ENCODE results near the gene METRN. TPM values are rescaled to one million over a fixed set of nuclear protein-coding genes. Genes with fewer than 3 reads are reported as not detected.

METRN gene
- polyA plus RNA-seq, 3 donors: 0.97 to 5.4 (median 1.7) TPM

- no peaks in the 10 kb centered on the region for H3K36me3 ChIP-seq (replicated peaks in 1 of 2; ENCODE audit: control insufficient read depth in 1 of 2, insufficient read depth in 2 of 2, low read length in 2 of 2)
- H3K4me2 ChIP-seq (replicated peaks; ENCODE audit: extremely low read depth, low read length, poor library complexity, severe bottlenecking): peak overlapping the region; percentile 76
- WGBS (ENCODE audit: insufficient coverage): 2% methylated on average over 18 of the region's 37 CpGs
- H3K4me1 ChIP-seq (ENCODE audit: control insufficient read depth in 1 of 2, insufficient read depth in 2 of 2, low read length in 2 of 2): peaks cover 21 to 30% of the 10 kb centered on the region in 2 donors
- H3K36me3 Mint-ChIP-seq: peaks cover 4 to 5% of the 10 kb centered on the region in 2 donors
- H4K20me1 ChIP-seq (ENCODE audit: insufficient read depth, low read length): no peaks in the 10 kb centered on the region
- H3K79me2 ChIP-seq (ENCODE audit: insufficient read depth, low read length): no peaks in the 10 kb centered on the region
- peak overlapping the region in 1 of 2 donors; percentile 51 for H3K4me3 Mint-ChIP-seq
- H3K9ac ChIP-seq (ENCODE audit: insufficient read depth, low read length, poor library complexity, severe bottlenecking): no peak overlapping the region
- peaks cover 14% of the 10 kb centered on the region for H3K4me1 Mint-ChIP-seq
- no peak for DNase-seq
- H3K27me3 Mint-ChIP-seq (ENCODE audit: low read depth in 3 of 3): peaks cover 60 to 89% (median 80%) of the 10 kb centered on the region in 3 donors
- H2AFZ ChIP-seq (ENCODE audit: insufficient read depth, low read depth, low read length, poor library complexity, severe bottlenecking): no peak overlapping the region
- H3K9me3 Mint-ChIP-seq: peaks cover 6 to 32% (median 8%) of the 10 kb centered on the region in 7 donors
- TF ChIP-seq CTCF (IDR thresholded peaks at IDR 0.05): no peak
- H3K27me3 ChIP-seq (ENCODE audit: control insufficient read depth in 2 of 2, insufficient read depth in 2 of 2, low read length in 2 of 2): peaks cover 20 to 64% of the 10 kb centered on the region in 2 donors
- H3K4me3 ChIP-seq (replicated peaks in 1 of 3; ENCODE audit: low read depth in 2 of 3, low read length in 3 of 3): no peak overlapping the region
- no peak overlapping the region for H3K27ac Mint-ChIP-seq
- peaks cover 0 to 4% of the 10 kb centered on the region in 2 donors for H3K9me3 ChIP-seq (replicated peaks in 1 of 2; ENCODE audit: control insufficient read depth in 1 of 2, insufficient read depth in 1 of 2, low read length in 2 of 2)
- H3K27ac ChIP-seq (ENCODE audit: low read depth in 1 of 2, low read length in 2 of 2): no peak overlapping the region
- intact Hi-C loops (cut with micrococcal nuclease): no loop called here
Observed at GRCh38 chr16:694863-695354, 20.0 kb upstream of the METRN start.

- Histone ChIP-seq H3K27me3 (ENCODE audit: control insufficient read depth in 2 of 2, insufficient read depth in 2 of 2, low read length in 2 of 2) (peaks cover 23 to 70% of the 10 kb centered on the region in 2 donors), H4K20me1 (ENCODE audit: insufficient read depth, low read length) (no peaks in the 10 kb centered on the region), H3K4me3 (replicated peaks in 1 of 3; ENCODE audit: low read depth in 2 of 3, low read length in 3 of 3) (peak overlapping the region; percentile 9 to 71 (median 33)), H3K9me3 (replicated peaks in 1 of 2; ENCODE audit: control insufficient read depth in 1 of 2, insufficient read depth in 1 of 2, low read length in 2 of 2) (peaks cover 0 to 4% of the 10 kb centered on the region in 2 donors), H3K27ac (ENCODE audit: low read depth in 1 of 2, low read length in 2 of 2) (no peak overlapping the region), H3K4me2 (replicated peaks; ENCODE audit: extremely low read depth, low read length, poor library complexity, severe bottlenecking) (peak overlapping the region; percentile 76), H3K4me1 (ENCODE audit: control insufficient read depth in 1 of 2, insufficient read depth in 2 of 2, low read length in 2 of 2) (peaks cover 17 to 27% of the 10 kb centered on the region in 2 donors), H3K79me2 (ENCODE audit: insufficient read depth, low read length) (no peaks in the 10 kb centered on the region), H3K36me3 (replicated peaks in 1 of 2; ENCODE audit: control insufficient read depth in 1 of 2, insufficient read depth in 2 of 2, low read length in 2 of 2) (no peaks in the 10 kb centered on the region), H3K9ac (ENCODE audit: insufficient read depth, low read length, poor library complexity, severe bottlenecking) (peak overlapping the region; percentile 15), H2AFZ (ENCODE audit: insufficient read depth, low read depth, low read length, poor library complexity, severe bottlenecking) (peak overlapping the region; percentile 75)
- H3K4me3 Mint-ChIP-seq: peak overlapping the region; percentile 69 to 90
- peak in 1 of 3 donors; percentile 27 for DNase-seq
- WGBS (ENCODE audit: insufficient coverage): 2% methylated on average over 68 of the region's 71 CpGs
- H3K9me3 Mint-ChIP-seq: peaks cover 6 to 32% (median 8%) of the 10 kb centered on the region in 7 donors
- H3K36me3 Mint-ChIP-seq: peaks cover 4 to 5% of the 10 kb centered on the region in 2 donors
- peaks cover 13% of the 10 kb centered on the region for H3K4me1 Mint-ChIP-seq
- H3K27ac Mint-ChIP-seq: no peak overlapping the region
- TF ChIP-seq CTCF (IDR thresholded peaks at IDR 0.05): no peak
- H3K27me3 Mint-ChIP-seq (ENCODE audit: low read depth in 3 of 3): peaks cover 64 to 94% (median 85%) of the 10 kb centered on the region in 3 donors
- intact Hi-C loops (cut with micrococcal nuclease): no loop called here
Observed at GRCh38 chr16:695355-696089, 19.4 kb upstream of the METRN start.
